NOMO-1 treated with dmso at 0.1 percent for 144 hours (cell line): ENCODE results near the gene HOXD9.

Experiments
- DNase-seq: peaks from one replicate; lab custom pipeline; 2025; ENCODE audit not compliant: unreplicated experiment; lab: John Stamatoyannopoulos, UW

HOXD9 gene

GRCh38 chr2:176098366-176099158, 24.0 kb upstream of the HOXD9 start:
- no peak for DNase-seq

DNA sequence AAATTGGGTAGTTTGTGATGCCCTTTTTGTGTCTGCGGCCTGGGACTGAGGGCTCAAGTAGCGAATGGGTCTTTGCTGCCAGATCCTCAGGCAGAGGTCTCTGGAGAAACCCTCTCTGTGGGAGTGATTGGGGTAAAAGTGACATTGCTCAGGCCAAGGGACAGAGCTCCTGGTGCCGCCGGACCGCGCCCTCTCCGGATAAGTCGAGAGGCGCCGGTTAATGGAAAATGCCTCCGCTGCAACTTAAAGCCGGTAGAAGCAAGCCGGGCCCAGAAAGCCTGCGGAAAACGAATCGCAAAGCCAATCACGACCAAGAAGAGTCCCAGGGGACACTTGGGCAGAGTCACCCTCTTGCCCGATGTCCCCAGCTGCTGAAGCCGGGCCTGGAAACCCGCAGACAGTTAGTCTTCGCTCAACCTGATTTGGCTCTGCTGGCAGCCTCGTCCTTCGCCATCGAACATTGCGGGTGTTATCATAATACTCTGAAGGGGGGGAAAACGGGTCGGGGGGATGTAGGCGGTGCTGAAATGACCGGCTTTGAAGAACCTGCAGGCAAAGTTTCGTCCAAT, 23.3 kb upstream of the HOXD9 start:
- no peak for DNase-seq

GRCh38 chr2:176099728-176100546, 22.6 kb upstream of the HOXD9 start, which contains the start of gene HOXD12:
TSS of gene HOXD12 (plus strand) at chr2:176099795. CDS start at chr2:176099802, 7 bp downstream.
- no peak for DNase-seq

DNA sequence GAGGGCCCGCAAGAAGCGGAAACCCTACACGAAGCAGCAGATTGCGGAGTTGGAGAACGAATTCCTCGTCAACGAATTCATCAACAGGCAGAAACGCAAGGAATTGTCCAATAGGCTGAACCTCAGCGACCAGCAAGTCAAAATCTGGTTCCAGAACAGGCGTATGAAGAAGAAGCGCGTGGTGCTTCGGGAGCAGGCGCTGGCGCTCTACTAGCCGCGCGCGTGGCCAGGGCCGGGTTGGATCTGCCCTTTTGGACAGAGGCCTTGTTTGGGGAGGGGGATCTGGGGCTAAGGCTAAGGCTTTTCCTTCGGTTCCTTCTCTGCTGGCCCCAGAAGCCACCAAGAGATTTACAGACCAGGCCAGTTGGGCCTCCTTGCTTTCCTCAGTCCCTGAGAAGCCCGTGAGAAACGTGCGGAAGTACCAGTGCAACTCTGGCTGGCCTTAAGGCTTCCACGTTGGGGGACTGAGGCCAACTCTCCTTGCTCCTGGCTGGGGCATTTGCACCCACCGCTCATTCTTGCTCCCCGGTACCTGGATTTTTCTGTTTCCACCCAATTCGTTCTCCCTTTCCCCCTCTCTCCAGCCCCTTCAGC, 21.9 kb upstream of the HOXD9 start:
- DNase-seq = no peak

GRCh38 chr2:176101216-176101830, 21.2 kb upstream of the HOXD9 start:
- DNase-seq = no peak

GRCh38 chr2:176101842-176102241, 20.7 kb upstream of the HOXD9 start:
- no peak for DNase-seq

GRCh38 chr2:176102309-176102866, 20.1 kb upstream of the HOXD9 start:
- no peak for DNase-seq

DNA sequence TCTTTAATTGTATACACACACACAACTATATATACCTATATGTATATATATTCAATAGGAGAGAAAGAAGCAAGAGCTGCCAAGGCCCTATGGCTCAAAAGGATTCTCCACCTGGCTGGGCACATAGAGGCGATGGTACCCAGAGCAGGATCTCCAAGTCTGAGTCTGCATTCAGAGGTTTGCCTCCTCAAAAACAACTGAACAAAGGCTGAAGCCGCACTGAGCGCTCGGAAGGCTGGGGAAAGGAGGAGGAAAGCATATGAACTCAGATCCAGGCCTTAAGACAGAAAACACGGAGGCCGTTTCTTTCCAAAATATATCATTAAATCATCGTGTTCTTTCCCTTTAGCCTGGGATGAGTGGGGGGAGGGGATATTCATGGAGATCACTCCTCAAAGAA, 19.3 kb upstream of the HOXD9 start:
- DNase-seq = no peak

DNA sequence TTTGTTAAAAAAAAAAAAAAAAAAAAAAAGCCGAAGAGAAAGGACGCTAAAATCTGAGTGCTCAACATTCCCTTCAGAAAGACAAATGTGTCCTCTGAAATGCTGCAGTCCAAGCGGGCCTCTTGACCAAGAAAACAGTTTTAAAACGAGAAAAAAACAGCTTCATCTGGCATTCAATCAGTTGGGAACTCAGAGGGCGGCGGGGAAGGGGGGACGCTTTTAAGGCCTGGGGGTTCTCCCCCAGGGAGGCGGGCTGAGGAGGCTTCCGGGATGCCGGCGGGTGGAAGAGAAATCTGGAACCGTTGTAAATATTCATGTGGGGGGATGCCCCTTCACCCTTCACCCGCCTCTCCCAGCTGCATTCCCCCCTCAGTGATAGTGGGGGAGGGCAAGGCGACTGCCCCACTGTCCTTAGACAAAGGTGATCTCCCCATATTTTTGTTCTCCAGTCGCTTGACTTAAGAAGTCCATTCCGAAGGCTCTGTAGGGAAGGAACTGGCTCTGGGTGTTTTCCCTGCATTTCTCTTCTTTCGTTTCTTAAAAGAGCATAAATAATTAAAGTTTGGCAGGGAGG, 18.7 kb upstream of the HOXD9 start:
- no peak for DNase-seq

DNA sequence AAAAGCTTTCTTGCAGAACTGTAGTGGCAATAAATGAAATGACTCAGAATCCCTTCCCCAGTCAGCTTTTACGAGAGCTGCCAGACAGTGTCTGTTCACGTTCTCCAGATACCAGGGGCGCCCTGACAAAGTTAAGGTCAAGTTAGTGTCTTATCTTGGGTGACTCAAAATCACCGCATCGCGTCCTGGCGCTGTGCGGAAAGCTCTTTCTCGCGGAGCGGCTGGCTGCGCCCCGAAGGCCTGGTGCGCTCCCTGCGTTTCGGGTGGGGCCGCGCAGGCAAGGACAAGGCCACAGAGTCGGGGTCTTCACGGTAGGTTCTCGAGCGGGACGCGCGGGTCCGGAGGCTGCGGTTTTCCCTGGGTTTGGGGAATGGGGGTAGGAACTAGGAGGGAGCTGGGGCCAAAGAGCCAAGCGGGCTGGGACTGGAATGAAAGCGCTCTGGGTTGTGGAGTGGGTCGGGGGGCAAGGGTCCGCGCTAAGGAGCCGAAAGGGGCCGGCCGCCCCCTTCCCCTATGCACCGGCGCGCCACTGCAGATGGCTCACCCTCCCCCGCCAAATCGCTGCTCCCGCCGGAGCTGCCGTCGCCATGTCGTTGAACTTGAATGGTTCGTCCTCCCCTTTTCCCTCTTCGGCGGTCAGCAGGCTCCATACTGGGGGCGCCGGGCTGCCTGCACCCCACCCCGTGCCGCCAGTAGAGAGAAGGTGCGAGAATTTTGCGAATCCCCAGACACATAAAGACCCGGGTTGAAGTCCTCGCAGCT, 18.0 kb upstream of the HOXD9 start:
- DNase-seq = no peak

GRCh38 chr2:176105078-176105729, 17.3 kb upstream of the HOXD9 start:
- no peak for DNase-seq

DNA sequence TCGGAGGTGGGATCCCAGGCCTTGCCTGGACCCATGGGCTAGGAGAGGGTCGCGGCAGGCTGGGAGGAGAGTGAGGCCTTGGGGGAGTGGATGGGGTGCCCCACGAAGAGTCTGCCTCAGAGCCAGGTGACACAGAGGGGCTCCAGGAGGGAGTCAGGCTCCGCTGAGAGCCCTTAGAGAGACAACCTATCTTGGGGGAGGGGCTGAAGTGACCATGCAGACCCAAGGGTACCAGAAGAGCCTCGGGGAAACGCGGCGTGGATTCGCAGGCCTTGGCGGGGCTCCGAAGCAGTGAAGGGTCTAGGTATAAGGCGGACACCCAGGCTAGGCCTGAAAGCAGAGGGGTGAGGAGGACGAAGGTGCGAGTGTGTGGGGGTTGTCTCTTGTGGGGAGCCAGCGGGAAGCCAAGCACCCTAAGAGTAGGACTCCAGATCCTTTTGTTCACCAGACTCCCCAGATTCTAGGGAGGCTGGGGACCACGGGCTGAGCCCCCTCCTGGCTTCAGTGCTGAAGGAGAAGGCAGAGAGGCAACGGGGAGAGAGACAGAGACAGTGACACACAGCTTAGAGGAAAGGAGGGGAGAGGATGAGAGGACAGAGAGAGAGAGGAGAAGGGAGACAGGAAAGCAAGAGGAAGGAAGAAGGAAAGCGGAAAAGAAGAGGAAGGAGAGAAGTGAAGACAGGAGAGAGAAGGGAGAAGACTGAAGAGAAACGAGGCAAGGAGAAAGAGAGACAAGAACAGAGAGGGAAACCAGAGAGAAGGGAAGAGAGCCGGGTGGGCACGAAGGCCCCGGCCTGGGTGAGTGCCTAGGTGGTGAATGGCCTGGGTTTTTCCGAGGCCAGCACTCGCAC, 16.6 kb upstream of the HOXD9 start:
- DNase-seq = no peak

GRCh38 chr2:176106581-176107539, 15.7 kb upstream of the HOXD9 start, which contains the start of gene HOXD11:
TSS of gene HOXD11 (plus strand) at chr2:176107280. CDS start at chr2:176107356, 76 bp downstream.
- no peak for DNase-seq

GRCh38 chr2:176107731-176108181, 14.8 kb upstream of the HOXD9 start:
- DNase-seq = no peak

DNA sequence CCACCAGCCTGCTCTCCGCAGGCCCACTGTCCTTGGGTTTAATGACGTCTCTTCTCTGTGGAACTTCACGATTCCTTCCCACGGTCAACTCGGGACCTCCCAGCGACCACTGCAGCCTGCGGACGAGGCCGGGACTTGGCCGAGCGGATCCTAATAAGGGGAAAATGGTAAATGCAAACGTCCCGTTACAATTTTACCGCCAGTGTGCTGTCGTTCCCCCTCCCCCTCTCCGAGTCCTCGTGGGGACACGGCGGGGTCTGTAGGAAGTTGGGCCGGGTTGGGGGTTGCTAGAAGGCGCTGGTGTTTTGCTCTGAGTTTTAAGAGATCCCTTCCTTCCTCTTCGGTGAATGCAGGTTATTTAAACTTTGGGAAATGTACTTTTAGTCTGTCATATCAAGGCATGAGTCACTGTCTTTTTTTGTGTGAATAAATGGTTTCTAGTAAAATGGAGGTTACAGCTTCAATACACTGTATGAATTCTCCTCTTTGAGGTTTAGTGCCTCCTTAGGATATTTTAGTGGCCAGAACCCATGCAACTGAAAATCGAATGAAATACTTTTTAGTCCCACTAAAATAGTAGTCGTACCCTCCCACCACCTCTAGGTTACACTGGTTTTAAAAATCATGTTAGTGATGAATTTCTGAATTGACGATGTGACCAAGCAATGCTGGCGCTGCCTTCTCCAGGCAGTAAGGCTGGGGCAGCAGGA, 13.2 kb upstream of the HOXD9 start:
- DNase-seq = no peak

GRCh38 chr2:176109946-176110345, 12.6 kb upstream of the HOXD9 start:
- DNase-seq = no peak
